ENCODE data around the gene GTPBP8.
"Not testable (repeated sequence)": the region's sequence is repeated elsewhere in the genome, so short reads cannot be mapped to it uniquely, and the experiment has no call there.

The GTPBP8 gene

GRCh38 chr3:113002037-113002436 is 11.3 kb downstream of the GTPBP8 start:
- no peak for DNase-seq

- no peak for DNase-seq
Observed at GRCh38 chr3:113002679-113003078, 11.9 kb downstream of the GTPBP8 start.

- DNase-seq, result no peak
Observed at GRCh38 chr3:113005611-113006010, 14.8 kb downstream of the GTPBP8 start.

GRCh38 chr3:113006359-113007056 is 15.7 kb downstream of the GTPBP8 start:
- no peak for DNase-seq

GRCh38 chr3:113008117-113008516 is 17.3 kb downstream of the GTPBP8 start:
- DNase-seq, result no peak

- DNase-seq, result no peak
Observed at GRCh38 chr3:113013593-113013992, 22.8 kb downstream of the GTPBP8 start.

- DNase-seq, result no peak
Observed at GRCh38 chr3:113018536-113019181, 27.9 kb downstream of the GTPBP8 start.

- DNase-seq, result peak; percentile 93
Observed at GRCh38 chr3:113019182-113020137, 28.7 kb downstream of the GTPBP8 start.

GRCh38 chr3:113021471-113021870 is 30.7 kb downstream of the GTPBP8 start:
- DNase-seq, result no peak

- DNase-seq, result no peak
Observed at GRCh38 chr3:113034011-113034410, 43.2 kb downstream of the GTPBP8 start.

- DNase-seq, result peak; percentile 73
Observed at GRCh38 chr3:113035387-113035982, 44.7 kb downstream of the GTPBP8 start.

- no peak for DNase-seq
Observed at GRCh38 chr3:113038328-113038727, 47.5 kb downstream of the GTPBP8 start.

- no peak for DNase-seq
Observed at GRCh38 chr3:113039546-113039945, 48.8 kb downstream of the GTPBP8 start.

GRCh38 chr3:113040231-113040630 is 49.4 kb downstream of the GTPBP8 start:
- DNase-seq, result no peak

- no peak for DNase-seq
Observed at GRCh38 chr3:113043686-113044085, 52.9 kb downstream of the GTPBP8 start.

- not testable (repeated sequence) for DNase-seq
Observed at GRCh38 chr3:113046186-113046965, 55.6 kb downstream of the GTPBP8 start.

GRCh38 chr3:113051302-113051711 is 60.5 kb downstream of the GTPBP8 start:
- peak; percentile 74 for DNase-seq

All from NCI-H1694 (cell line).